UCSD-AML1 (cell line): ENCODE measurements around the gene ALOX5AP.
A peak's percentile ranks its signal among the peaks of the same experiment; 100 is the strongest.

Experiments used
- DNase-seq: peaks from one replicate; lab custom pipeline; 2025; ENCODE audit not compliant: unreplicated experiment; lab: John Stamatoyannopoulos, UW

ALOX5AP gene

DNA sequence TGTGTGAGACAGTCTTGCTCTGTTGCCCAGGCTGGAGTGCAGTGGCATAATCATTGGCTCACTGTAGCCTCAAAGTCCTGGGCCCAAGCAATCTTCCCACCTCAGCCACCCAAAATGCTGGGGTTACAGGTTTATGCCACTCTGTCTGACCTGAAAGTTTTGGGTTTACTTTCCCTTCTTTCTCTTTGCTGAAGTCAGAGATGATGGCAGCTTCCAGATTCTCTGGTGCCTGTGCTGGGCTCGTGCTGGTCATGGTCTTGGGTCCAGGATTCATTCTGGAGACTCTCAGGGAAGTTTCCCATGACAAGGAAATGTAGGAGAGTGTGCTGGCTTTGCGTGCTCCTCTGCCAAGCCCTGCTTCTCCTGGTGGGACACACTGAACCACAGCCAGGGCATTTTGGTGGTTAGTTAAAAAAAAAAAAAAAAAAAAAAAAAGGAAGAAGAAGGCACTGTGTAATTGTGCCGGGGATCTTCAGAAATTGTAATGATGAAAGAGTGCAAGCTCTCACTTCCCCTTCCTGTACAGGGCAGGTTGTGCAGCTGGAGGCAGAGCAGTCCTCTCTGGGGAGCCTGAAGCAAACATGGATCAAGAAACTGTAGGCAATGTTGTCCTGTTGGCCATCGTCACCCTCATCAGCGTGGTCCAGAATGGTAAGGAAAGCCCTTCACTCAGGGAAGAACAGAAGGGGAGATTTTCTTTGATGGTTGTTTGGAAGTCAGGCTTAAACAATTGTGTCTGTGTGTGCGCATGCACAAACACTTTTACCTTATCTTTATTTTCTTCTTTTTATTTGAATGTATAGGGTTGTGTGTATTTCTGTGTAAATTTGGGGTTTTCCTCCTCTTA lies at the start of gene ALOX5AP:
ALOX5AP (plus strand) TSS at position 519 of the 847 bp plus-strand sequence; CDS start at position 582, 63 bp downstream.
- DNase-seq = peak; percentile 41

DNA sequence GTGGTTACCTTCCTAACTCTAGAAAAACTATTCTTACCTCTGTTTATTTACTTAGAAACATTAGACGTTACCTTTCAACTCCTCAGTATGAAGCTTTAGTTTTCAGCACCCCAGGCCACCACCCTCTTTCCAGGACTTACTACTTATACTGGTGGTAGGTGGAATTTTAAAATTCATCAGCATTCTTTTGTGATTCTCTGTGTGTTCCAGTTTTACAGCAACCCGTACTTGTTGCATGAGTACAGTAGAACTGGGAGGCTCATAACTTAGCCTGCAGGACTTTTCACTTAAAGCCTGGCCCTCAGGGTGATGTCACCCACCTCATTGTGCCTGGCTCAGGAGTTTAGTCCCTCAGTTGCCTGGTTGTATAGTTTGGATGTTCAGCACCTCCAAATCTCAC lies 49.4 kb upstream of the ALOX5AP start:
- DNase-seq = no peak

DNA sequence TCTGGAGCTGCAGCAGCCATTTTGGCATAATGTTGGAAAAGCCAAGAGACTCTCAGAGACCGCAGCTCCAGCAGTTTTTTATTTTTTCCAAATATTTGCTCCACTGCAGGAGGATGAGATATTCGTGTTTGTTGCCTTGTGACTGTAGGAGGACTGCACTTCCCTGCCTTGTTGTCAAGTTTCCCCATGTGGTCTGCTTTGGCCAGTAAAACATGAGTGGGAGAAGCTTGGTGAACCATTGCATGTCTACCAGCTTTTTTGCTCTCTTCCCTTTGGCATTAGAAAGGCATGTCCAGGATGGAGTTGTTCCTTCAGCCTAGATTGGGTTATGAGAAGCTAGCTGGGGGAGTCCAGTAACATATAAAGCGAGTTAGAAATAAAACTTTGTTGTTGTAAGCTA lies 47.7 kb upstream of the ALOX5AP start:
- no peak for DNase-seq

DNA sequence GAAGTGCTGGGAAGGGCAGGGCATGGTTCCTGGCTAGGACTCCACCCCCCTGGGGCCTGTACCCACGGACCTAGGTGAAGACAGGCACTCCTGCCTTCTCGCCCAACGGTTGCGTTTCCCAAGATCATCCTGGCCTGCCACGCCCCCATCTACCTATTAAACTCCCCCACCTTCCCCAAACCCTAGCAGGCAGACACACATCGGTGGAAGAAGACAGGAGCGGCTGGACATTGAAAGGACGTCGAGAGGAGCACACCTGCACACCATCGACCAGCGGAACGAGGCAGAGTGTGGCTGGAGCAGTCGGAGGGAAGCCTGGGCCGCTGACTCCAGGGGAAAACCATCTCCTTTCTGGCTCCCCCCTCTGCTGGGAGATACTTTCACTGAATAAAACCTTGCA lies 45.6 kb upstream of the ALOX5AP start:
- no peak for DNase-seq

DNA sequence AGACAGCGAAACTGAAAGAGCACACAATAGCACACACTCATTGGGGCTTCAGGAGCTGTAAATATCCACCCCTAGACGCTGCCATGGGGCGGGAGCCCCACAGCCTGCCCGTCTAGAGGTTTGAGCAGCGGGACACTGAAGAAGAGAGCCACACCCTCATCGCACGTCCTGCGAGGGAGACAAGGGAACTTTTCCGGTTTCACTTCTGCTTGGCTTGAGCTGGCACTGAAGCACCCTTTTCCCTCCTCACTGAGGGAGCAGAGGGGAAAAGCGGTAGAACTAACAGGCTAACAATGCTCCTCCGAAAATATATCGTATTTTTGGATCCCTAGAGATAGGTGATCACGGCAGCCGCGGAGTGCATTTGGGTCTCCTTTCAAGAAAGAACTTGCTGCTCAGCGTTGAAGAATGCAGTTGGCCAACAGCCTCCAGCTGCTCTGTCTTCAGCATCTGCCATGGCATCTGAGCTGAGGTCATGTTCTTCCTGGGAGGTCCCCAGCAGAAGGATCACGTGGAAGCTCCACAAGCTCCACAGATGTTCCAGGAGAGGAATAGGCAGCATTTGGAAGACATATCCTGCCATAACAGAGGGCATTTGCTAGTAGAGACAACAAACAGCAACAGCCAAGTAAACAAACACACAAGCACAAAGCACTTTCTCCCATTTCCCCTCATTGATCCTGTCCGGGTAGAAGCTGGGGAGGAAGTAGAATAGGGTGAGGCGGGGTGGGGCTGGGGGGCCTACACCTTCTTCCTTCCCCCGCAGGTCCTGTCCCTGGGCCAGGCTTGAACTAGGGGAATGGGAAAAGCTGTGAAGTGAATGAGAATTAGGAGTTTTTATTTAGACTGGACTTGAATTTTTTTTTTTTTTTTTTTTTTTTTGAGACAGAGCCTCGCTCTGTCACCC lies 44.8 kb upstream of the ALOX5AP start:
- DNase-seq = peak; percentile 74

DNA sequence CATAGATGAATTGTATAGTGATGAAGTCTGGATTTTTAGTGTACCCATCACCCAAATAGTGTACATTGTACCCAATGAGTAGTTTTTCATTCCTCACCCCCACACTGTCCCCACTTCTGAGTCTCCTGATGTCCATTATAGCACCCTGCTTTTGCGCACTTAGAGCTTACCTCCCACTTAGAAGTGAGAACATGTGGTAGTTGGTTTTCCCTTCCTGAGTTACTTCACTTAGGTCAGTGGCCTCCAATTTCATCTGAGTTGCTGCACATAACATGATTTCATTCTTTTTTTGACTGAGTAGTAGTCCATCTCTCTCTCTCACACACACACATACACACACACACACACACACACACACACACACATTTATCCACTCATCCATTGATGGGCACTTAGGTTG lies 43.2 kb upstream of the ALOX5AP start:
- DNase-seq = no peak

DNA sequence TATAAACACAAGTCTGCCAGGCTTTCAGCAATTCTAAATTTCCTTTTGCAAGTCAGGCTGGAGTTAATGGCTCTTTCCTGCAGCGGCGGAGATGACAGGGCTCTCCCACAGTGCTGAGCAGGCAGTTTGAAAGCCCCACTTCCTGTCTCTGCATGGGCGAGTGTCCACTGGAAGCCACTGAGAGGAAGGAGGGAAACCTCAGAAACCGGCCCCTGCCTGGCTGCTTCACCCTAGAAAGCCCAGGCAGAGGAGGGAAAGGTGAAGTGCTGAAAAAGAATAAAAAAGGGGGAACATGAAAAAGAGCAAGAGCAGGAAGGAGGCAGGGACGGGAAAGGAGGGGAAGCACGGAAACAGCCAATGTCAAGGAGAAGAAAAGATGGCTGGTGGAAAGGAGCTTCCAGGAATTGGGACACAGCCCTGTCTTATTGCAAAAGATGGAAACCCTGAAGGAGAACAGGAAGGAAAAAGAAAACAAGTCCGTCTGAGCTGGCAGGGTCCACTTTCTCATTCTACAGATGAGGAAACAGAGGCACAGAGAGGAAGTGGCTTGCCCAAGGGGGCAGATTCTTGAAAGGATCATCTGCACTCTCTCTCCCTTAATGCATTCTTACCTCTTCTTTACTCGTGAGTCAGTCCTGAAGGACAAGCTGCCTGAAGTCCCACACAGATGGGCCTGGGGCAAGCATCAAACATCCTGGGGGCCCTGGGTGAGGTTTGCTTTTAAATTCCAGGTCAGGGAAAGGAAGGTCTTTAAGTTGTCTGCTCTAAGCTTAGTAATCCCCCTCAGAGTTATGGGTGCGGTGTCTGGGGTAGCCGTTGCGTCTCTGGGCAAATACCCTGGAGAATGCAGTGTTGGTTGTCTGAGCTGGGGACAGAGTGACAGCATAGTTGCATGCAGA lies 38.8 kb upstream of the ALOX5AP start:
- peak; percentile 81 for DNase-seq

DNA sequence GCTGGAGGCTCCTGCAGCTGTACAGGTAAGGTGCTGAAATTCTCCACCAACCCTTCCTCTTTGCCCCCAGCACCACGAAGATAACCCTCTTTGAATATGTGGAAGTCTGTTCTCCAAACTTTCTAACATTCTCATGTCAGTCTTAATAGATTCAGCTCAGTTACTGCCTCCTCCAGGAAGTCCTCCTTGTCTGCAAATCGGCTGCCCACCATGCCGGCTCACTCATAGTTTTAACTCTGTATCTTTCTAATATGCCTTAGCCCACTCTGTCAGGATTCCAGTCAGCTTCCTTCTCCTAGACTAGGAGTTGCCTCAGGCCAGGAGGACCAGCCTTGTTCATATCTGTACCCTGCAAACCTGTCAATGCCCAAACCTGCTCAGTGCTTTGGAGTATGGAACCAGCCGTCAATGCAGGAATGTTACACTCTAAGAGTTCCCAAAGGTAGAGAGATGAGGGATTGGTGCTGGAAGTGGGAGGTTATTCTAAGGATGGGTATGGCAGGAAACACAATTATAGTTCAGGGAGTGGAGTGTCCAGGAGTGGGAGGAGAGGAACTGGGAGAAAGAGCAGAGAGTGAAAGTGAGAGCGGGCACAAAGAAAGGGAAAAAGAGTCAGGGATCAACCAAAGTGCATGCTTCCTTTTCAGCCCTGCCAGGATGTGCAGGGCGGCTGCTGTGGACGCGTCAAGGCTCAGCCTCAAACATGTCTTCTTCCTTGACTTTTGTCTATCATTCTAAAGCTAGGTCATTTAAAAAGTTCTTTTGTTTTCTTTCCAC lies 38.0 kb upstream of the ALOX5AP start:
- no peak for DNase-seq

DNA sequence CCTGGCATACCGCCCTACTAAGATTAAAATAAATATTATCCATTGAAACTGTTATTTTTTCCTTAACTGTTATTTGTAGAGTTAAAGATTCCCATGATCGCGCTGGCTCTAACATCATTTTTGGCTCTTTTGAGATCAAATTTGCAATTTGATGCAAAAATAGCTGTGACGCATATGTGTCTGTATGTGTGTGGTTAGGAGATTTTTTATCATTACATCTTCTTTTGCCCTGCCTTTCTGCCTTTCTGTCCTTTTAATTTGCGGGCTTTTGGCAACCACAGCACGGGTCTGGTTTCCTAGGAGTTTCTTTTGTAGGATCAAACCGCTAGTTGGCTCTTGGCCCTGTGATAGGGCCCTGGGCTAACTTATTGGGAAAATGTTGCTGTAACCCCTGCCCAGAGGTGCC lies 37.3 kb upstream of the ALOX5AP start:
- no peak for DNase-seq

DNA sequence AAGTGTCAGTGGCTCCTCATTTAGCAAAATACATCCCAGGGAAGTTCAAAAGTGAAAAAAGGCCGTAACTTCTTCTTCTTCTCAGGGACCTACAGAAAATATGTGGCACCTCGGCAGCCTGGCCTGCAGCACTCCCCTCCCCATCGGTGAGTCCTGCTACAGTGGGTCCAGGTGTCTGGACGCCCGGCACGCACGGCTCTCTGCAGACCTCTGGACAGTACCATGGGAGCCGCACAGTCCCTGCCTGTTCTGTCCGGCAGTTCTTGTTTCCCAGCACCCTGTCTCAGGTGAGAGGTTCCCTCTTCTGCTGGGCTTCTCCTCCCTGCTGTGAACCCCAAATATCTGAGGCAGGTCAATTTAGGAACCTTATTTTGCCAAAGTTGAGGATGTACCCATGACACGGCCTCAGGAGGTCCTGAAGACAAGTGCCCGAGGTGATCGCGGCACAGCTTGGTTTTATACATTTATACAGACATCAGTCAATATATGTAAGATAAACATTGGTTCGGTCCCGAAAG lies 36.8 kb upstream of the ALOX5AP start:
- no peak for DNase-seq

DNA sequence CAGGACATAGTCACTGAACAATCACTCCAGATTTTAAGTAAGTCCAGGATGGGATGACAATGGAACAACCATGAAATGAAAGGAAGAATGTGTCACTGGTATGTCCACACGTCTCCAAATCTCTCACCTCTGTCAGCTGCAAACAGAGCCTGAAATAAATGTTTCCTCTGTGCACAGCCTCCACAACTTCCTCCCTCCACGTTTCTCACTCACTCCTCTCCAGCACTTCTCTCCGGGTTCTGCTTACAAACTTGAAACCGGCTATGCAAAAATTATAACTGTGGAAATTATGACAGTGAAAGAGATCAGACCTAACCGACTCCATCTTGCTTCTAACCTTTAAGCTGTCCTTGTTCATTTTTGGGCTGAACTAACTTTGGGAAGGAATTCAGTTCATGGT lies 35.0 kb upstream of the ALOX5AP start:
- DNase-seq = no peak

DNA sequence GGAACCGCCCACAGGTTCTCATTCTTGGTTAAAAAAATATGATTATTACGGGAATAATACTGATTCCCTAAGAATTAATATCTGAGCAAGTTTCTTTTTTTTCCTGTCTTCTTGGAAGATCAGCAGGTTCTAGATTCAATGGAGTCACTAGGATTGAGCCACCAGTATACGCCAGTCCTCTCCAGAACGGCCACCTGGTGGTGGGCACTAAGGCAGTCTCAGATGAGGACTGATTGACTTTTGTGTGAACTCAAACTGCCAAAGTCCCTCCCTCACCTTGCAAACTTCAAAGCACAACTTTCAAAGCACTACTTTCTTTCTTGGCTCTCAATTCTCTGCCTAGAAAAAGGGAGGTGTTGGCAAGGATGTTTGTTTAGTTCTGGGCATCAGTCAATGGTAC lies 33.3 kb upstream of the ALOX5AP start:
- no peak for DNase-seq

DNA sequence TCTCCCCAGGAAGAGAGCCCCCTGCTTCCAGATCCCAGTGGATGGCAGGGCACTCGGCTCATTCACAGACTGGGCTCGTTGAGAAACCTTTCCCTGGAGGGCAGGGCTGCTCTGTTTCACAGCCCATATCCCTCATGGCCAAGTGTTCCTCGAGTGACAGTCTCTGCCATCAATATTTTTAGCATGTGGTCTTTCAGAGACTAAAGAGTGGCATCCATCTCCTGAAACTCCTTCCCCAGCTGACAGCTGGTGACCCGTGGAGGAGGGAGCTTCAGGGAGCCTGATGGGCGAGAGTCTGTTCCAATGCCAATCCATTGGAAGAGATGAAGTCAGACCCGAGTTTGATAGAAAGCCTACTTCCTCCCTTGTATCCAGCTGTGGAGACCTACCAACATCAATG lies 30.7 kb upstream of the ALOX5AP start:
- DNase-seq = no peak

DNA sequence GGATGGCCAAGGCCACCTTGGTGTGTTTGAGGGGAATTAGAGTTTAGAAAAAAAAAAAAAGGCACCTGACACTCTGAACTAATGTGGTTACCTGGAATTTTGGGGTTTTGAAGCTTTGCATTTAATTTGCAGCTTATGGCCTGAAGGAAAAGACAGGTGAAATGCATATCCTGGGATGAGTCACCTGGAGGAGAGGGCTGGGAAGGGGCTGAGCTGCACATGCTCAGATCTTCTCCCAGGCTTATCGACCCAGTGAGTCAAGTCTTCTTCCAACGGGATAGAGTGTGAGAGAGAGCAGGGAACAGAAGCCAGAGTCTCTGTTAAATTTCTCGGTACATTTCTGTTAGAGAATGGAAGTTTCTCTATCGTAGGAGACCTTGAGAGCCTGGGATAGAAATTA lies 29.7 kb upstream of the ALOX5AP start:
- no peak for DNase-seq

DNA sequence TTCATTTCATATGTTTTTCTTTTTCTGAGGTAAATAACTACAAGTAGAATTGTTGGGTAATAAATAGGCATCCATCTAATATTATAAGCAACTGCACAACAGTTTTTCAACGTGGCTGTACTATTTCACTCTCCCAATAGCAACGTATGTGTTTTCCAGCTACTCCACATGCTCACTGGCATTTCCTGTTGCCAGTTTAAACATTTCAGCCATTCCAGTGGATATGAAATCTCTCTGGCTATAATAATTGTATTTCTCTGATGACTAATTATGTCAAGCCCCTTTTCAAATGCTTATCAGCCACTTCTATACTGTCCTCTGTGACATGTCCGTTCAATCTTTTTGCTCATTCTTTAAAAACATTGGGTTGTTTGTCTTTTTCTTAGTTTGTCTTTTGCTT lies 26.8 kb upstream of the ALOX5AP start:
- no peak for DNase-seq

DNA sequence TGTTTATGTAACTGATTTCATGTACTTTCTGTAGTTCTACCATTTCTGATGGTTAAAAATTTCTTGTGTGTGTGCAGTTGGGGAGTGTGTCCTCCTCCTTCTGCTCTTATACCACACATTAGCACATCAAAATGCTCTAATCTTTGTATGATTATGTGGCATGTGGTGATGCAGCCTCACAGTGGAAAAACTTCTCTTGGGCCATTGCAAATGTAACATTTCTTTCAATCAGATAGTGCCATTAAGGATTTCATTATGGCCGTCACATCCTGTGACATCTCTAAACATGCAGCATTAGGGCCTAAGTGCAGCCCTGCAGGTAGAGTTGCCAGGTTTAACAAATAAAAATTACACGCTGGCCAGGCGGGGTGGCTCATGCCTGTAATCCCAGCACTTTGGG lies 24.9 kb upstream of the ALOX5AP start:
- no peak for DNase-seq

DNA sequence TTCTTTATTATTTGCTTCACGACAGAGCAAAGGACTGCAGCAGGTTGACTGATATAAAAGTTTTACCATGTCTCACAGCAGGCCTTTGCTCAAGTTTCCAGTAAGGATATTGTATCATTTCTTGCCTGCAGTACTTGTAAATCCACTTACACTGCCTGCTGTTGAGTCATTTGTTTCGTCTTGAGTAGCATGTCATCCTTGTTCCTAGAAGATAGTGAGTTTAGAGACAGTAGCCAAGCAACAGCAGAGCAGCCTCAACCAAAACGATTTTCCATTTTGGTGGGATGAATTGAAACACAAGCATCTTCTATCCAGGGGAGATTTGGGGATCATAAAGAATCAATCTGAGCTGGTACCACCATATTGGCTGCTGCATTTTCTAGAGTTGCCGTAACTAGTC lies 24.0 kb upstream of the ALOX5AP start:
- DNase-seq = no peak

DNA sequence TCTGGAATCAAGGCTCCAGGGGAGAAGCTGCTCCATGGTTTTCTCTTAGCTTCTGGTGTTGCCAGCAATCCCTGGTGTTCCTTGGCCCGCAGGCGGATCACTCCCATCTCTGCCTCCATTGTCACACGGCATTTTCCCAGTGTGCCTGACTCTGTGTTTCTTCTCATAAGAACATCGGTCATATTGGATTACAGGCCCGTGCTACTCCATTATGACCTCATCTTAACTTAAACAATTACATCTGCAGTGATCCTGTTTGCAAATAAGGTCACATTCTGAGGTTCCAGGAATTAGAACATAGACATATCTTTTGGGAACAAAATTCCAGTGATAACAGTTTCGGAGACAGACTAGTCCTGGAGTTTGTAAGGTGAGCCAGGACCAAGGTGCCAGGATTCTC lies 23.5 kb upstream of the ALOX5AP start:
- DNase-seq = no peak

DNA sequence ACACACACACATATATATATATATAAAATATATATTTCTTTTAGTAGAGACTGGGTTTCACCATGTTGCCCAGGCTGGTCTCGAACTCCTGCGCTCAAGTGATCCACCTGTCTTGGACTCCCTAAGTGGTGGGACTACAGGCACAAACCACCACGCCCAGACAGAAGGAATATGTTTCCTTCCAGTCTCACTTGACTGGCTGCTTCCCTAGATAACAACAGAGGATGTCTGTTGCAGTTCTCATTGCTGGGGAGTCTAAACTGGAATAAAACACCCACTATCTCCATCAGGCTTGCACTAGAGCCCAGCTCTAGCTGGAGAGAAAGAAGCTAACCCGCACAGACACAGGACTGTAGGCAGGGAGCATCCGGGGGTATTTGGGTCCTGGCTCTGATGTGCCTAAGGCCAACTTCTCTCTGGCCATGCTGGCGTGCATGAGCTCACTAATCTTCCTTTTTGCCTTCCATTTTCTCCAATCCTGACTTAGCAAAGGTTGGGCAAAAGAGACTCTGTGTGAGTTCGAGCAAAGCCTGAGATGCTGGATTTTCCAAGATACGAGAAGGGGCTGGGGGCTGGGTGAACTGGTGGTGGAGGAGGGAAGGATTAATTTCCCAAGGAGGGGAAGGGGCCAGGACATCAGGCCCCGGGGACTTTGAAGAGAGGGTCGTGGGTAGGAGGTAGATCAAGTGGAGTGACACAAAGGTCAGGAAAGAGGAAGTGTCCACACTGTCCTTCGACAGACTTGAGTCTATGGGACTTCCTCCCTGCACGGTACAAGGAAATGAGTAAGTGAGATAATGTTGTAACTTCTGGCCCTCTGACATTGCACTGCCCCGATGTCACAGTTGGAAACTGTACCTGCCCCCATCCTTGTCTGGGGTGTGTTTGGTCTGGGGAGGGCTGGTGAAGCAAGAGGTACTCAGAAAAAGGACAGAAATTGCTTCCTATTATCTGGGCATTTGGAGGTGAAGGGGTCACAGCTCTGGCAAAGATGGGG lies 22.5 kb upstream of the ALOX5AP start:
- DNase-seq = peak; percentile 75
